IPS-NIHi11 (cell line): Measurements from ENCODE around the gene RHNO1.

Experiments
- DNase-seq: peaks from one replicate; pipeline ENCODE4 v3.0.0; 2012; ENCODE audit warnings: mixed read lengths, low spot score

Gene RHNO1

GRCh38 chr12:2902272-2902880 is 25.4 kb downstream of the RHNO1 start:
- no peak for DNase-seq

- no peak for DNase-seq
Measured at GRCh38 chr12:2904260-2904659, 27.2 kb downstream of the RHNO1 start.

GRCh38 chr12:2912216-2912575 is 35.2 kb downstream of the RHNO1 start:
- DNase-seq: no peak

GRCh38 chr12:2919249-2919648 is 42.2 kb downstream of the RHNO1 start:
- DNase-seq: no peak

GRCh38 chr12:2922329-2922728 is 45.3 kb downstream of the RHNO1 start:
- no peak for DNase-seq

GRCh38 chr12:2923057-2923456 is 46.0 kb downstream of the RHNO1 start:
- DNase-seq: no peak

- no peak for DNase-seq
Measured at GRCh38 chr12:2924019-2924418, 47.0 kb downstream of the RHNO1 start.

GRCh38 chr12:2925322-2925995 is 48.4 kb downstream of the RHNO1 start:
- no peak for DNase-seq

GRCh38 chr12:2930865-2931264 is 53.8 kb downstream of the RHNO1 start:
- DNase-seq: no peak

GRCh38 chr12:2933586-2933985 is 56.6 kb downstream of the RHNO1 start:
- no peak for DNase-seq

GRCh38 chr12:2934371-2934770 is 57.3 kb downstream of the RHNO1 start:
- no peak for DNase-seq

GRCh38 chr12:2936301-2936700 is 59.3 kb downstream of the RHNO1 start:
- DNase-seq: no peak

GRCh38 chr12:2937500-2937899 is 60.5 kb downstream of the RHNO1 start:
- DNase-seq: no peak
